ENCODE measurements around the gene ESPNL.
A peak's percentile ranks its signal among the peaks of the same experiment; 100 is the strongest.

The ESPNL gene

DNA sequence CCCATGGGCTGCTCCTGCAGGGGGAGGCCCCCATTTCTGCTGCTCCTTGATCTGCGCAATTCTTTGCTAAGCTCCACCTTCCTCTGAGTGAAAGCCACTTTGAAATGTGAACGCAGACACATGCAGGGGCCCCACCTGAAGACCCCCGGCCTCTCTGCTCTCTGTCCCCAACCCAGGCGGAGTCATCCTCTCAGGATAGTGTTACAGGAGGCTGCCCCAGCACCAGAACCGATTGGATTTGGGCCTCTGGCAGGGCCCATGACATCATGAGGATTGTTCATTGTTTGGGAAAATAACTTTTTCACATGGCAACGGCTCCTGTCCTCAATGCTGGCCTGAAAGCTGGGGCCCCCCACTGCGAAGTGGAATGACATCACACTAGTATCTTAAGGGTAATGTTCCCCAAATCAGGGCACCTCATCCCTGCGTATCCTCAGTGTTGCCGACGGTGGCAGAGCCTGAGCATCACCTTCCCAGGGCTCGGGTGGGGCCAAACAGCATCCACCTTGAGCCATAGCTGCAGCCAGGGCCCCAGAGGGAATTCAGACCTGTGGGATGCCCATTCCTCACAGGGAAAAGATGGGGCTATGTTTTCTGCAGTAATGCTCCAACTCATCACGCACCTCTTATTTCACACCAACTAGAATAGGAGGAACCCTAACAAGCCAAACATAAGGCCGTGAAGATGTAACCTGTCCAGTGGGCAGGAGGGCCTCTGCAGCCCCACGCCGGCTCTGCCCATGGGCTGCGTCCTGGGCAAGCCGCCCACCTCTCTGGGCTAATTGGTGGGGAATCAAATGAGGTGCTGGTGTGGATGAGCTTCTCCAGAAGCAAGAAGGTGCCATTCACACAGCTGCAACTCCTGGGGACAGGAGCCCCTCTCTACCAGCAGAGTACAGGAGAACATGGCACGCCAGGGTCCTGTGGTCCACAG lies 55.9 kb downstream of the ESPNL start:
- no peak overlapping the region for H3K4me3 ChIP-seq (ENCODE audit: low read depth, low read length)

DNA sequence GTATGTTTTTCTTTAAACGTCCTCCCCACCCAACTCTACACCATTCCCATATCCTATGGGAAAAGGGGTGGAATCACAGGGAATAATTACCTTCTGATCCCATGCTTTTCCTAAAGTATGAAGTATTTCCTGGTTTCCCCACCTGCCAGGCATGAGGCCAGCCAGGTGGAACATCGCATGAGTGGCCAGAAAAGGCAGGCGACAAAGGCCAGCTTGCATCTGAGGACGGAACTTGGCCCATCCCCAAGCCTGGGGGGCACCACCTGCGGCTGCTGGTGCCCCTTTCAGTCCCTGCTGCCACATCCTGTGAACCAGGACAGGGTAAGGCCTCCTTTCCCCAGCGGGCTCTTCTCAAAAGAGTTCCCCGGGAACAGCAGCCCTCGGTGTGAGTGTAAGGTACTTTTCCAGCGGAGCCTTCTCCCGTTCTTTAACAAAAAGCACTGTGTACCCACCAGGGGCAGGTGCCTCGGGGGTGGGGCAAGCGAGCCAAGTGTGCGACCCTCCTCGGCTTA lies 57.4 kb downstream of the ESPNL start:
- no peak overlapping the region for H3K4me3 ChIP-seq (ENCODE audit: low read depth, low read length)

DNA sequence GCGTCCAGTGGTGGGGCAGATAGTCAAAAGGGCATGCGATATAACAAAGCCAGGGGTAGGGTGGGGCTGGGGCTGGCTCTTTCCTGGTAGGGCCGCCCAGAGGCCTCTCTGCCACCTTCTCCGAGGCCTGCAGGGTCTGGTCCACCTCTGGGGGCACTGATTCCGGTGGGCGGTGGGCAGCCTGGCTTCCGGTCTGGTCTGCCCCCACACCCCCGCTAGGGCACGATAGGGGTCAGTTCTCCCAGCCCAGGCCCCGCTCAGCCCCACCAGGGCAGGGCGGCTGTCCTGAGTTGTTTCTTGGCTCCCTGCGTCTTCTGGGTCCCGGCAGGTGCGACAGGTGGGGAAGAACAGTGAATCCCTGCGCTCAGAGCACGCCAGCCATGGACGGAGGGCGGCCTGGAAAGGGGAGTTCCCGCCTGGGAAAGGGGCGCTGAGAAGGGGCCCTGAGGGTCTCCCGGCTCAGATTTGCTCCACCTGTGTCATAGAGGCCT lies 57.9 kb downstream of the ESPNL start:
- H3K4me3 ChIP-seq (ENCODE audit: low read depth, low read length) = peak overlapping the region; percentile 61

DNA sequence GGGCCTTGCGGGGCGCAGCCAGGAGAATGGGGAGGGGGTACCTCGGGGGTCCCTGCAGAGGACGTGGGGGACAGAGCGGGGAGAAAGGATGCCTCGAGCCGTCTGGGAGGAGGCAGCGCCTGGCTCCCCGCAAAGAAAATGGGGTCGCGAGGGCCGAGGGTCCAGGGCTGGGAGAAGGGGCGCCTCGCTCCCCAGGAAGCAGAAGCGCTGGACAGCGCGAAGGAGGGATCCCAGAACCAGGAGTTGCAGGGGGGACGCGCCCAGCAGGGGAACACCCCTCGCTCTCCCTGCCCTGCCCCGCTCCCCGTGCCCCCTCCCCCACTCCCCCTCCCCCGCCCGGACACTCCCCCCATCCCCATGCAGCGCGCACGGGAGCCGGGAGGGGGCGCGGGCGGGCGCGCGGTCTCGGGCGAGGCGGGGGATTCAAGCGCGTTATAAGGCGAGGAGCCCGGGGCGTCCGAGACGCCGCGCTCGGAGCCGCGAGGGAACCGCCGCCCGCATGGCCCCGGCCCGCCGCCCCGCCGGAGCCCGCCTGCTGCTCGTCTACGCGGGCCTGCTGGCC lies 58.5 kb downstream of the ESPNL start, which contains the start of gene ERFE:
Gene ERFE, plus strand, starts transcription at position 462 of the 562 bp plus-strand sequence. Its CDS starts 38 bp downstream, at position 500.
- H3K4me3 ChIP-seq (ENCODE audit: low read depth, low read length) = peak within 1 kb of the TSS; percentile 61

DNA sequence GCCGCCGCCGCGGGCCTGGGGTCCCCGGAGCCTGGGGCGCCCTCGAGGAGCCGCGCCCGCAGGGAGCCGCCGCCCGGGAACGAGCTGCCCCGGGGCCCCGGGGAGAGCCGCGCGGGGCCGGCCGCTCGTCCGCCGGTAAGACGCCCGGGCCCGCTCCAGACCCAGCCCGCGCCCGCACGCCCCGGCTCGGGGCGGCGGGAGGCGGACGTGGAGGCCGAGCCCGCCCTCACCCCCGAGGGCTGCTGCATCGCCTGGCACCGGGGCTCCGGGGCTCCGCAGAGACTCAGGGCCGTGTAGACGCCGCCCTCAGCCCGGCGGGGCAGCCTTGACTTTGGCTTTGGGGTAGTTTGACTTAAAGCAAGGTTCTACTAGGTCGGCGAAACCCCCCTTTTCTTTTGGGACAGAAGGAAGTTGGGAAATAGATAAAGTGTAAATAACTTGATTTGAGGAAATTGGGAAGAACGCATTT lies 59.0 kb downstream of the ESPNL start:
- H3K4me3 ChIP-seq (ENCODE audit: low read depth, low read length) = no peak overlapping the region

DNA sequence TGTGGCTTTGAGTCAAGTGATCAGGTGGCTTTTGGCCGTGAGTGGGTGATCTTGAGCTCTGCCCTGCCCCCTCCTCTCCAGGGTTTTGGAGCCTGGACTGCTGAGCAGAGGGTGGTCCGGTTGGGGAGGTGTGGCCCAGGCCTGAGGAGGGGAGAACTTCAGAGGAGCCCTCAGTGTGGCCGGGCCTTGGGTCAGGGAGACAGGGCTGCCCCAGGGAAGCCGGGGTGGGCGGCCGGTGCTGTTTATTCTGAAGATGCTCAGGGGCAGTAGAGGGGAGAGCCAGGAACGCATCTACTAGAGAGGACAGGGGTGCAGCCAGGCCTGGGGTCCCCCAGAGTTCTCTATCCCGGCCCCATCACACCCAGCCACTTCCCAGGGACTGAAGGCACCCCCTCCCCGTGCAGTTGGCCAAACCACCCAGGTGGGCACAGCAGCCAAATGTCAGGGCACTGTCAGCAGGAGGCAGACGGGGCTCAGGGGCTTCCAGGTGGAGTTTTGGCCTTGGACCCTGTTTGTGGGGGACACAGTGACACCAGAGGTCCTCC lies 59.6 kb downstream of the ESPNL start:
- H3K4me3 ChIP-seq (ENCODE audit: low read depth, low read length) = no peak overlapping the region

DNA sequence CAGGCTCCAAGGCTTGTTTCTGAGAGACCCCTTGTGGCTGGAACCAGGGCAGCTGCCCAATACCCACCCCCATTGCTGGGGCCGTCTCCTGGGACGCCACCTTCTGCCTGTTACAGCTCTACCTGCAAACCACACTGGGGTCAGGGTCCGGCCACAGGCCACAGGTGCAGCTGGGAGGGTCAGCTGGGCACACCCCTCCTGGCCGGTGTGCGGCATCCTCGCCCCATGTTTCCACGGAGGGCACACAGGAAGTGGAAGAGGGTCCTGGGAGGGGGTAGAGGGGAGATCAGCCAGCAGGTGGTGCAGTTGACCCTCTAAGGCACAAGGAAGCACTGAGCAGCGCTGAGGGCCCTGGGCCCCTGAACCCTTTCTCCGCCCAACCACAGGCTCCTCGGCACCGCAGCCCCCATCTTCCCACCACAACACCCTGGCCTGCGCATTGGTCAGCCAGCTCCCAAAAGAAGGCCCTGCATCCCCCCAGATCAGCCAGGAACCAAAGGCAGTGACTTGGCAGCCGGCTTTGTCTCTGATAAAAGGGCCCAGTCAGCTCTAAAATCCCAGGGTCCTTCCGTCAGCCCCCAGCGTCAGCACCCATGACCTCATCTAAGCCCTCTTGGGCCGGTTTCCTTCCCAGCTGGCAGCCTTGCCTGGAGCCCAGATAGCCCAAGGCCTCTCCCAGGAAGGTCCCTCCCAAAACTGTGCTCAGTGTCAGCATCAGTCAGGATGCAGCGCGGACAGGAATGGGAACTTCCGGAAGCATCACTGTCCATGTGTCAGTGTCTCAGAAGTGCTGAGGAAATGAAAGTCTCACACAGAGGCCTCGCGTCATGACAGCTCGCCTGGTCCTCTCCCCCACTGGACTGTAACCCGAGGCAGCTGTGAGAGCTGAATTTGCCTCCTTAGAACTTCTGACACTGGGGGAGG lies 60.3 kb downstream of the ESPNL start:
- no peak overlapping the region for H3K4me3 ChIP-seq (ENCODE audit: low read depth, low read length)

DNA sequence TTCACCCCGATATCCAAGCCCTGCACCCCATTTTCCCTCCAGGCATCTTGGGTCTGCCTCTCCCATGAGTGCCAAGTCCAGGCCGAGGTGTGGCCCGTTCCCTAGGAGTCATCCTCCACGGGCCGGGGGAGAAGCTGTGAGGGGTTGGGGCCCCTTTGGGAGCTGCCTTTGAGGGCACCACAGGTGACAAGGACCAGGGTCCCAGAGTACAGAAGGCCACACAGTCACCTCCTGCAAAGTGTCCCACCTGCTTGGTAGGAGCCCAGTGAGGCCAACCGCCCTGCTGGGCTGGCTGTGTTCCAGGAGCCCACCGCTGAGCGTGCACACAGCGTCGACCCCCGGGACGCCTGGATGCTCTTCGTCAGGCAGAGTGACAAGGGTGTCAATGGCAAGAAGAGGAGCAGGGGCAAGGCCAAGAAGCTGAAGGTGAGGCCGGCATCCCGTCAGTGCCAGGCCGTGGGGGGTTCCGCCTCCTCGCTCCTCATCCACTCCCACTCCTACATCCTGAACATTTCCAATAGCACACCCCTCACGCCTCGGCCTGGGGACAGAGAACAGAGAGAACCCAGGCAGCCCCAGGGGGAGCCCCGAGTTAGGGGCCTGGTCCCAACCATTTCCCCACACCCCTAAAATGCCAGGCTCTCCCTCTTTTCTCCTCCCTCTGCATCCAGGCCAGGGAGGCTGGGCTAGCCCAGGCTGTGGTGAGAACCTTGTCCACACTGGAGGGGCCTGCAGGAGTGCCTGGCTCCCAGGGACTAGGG lies 61.3 kb downstream of the ESPNL start:
- no peak overlapping the region for H3K4me3 ChIP-seq (ENCODE audit: low read depth, low read length)

DNA sequence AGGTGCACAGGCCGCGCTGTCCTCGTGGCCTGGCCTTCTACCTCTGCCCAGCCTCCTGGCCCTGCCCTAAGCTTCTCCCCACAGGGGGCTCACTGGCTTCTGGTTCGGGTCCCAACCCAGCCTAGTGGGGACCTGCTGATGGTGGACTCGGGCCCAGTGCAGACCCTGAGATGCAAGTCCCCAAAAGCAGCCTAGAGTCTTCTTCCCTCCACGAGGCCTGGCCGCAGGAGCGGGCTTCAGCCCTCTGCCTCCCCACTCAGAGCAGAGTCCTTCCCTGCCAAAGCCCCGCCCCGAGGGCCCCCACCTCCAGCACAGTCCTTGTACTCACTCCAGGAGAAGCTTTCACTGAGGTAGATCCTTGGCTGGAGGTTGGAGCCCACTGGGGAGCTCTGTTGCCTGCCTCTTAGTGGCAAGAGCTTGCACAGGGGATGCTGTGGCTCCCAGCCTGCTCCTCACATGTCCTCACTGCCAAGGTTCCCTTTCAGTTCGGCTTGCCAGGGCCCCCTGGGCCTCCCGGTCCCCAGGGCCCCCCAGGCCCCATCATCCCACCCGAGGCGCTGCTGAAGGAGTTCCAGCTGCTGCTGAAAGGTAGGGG lies 62.2 kb downstream of the ESPNL start:
- H3K4me3 ChIP-seq (ENCODE audit: low read depth, low read length) = no peak overlapping the region

DNA sequence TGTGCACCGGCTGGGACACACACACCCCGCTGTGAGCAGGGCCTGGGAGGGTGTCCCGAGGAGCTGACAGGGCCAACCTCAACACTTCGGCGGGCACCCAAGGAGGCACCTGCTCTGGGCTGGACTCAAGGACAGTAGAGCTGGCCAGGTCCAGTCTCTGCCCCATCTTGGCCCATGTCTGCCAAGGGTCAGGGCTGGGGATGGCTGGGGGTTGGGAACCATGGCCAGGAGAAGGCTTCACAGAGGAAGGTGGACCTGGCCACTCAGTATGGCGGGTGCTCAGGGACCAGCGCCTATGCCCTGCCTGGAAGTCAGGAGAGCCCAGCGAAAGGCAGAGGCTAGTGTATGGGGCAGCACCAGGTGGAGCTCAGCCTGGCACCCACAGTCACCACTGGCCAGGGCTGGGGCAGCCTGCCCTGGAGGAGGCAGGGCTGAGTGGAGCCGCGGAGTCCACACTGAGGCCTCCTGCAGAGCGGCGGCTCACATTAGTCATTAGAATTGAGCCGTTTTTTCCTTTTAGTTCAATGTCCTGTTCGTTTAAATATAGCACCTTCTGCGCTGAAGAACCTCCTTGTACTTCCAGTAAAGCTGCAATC lies 62.8 kb downstream of the ESPNL start:
- no peak overlapping the region for H3K4me3 ChIP-seq (ENCODE audit: low read depth, low read length)

DNA sequence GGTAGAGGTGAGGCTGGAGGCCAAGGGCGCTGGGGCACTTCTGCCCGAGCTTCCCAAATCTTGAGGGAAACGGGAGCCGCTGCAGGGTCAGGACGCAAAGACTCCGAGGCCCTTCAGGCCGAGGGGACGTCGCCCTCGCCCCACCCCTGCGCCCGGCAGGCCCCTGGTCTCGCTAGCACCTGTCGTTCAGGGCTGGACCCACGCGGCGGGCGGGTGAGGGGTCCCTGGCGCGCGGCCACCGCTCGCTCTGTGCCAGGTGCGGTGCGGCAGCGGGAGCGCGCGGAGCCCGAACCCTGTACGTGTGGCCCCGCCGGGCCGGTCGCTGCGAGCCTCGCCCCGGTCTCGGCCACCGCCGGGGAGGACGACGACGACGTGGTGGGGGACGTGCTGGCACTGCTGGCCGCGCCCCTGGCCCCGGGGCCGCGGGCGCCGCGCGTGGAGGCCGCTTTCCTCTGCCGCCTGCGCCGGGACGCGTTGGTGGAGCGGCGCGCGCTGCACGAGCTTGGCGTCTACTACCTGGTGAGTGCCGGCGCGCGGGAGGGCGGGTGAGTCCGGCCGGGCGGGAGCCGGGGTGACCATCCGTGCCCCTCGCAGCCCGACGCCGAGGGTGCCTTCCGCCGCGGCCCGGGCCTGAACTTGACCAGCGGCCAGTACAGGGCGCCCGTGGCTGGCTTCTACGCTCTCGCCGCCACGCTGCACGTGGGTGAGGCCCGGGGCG lies 63.5 kb downstream of the ESPNL start:
- peak overlapping the region; percentile 20 for H3K4me3 ChIP-seq (ENCODE audit: low read depth, low read length)

DNA sequence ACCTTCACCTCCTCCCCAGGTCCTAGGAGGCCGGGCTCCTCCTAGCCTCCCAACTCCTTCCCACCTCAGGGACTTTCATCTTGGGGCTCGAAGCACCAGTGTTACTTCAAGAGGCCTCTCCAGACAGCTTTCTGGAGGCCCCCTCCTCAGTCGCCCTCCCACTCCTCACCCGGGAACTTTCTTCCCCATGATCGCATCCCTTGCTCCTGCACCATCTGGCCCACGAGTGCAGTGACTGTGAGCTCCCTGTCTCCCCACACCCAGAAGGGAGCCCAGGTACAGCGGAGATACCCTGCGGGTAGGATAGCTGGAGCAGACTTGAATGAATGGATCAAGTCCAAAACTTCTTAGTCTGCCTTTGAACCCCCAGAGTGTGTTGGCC lies 64.8 kb downstream of the ESPNL start:
- H3K4me3 ChIP-seq (ENCODE audit: low read depth, low read length) = no peak overlapping the region

DNA sequence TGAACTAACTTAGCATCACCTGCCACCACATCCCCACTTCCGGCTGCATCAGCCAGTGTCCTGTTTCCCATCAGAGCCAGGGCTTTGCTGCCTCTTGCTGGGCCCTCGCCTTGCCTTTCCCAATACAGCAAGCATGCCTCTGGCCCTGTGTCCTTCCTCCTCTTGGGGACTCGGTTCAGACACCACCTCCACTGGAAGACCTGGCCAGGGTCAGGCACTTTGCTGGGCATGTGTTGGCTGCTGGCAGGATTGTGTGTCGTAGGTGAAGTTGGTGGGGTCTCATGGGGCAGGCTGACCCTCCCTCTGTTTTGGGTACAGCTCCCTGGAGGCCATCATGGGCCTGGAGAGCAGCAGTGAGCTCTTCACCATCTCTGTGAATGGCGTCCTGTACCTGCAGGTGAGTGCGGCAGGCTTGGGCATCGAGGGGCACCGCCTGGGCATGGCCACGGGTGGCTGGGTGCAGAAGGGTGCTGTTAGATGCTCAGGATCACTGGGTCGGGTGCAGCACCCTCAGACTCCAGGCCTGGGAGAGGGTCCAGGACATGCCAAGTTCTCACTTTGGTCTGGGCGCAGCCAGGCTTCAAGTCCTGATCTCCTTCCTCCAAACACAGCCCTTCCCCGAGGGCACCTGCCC lies 65.3 kb downstream of the ESPNL start:
- no peak overlapping the region for H3K4me3 ChIP-seq (ENCODE audit: low read depth, low read length)

DNA sequence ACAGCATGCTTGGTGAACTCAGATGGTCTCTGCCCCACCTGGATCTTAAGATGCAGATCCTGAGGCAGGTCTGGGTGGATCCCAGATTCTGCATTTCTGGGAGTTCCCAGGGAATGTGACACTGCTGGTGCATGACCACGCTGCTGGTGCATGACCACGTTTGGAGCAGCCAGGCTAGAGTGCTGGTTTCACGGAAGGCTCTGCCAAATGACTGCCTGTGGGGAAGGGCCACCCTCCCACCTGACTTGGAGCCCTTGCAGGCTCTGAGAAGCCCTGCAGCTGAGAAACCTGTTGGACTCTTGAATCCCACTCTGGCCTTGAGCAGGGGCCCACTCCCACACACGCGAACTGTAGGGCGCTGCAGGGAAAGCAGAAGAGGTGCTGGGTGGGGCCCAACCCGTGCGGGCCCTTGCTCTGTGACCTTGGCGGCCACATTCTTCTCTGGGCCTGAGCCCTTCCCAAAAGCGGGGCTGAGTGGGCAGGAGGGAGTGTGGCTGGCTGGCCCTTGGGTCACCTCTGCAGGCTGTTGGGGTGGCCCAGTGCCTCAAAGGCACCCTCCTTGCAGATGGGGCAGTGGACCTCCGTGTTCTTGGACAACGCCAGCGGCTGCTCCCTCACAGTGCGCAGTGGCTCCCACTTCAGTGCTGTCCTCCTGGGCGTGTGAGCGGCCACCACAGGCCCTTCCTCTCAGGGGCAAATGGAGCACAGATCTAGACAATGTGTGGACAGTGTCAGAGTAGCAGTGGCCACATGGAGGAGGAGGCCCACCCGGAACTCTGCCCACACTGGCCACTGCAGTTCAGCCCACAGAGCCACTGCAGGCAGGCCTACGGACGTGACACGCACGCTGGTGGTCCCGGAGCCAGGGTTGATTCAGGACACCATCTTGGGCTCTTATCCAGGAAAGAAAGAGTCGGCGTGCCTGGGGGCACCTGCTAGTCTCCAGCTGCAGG lies 66.5 kb downstream of the ESPNL start:
- no peak overlapping the region for H3K4me3 ChIP-seq (ENCODE audit: low read depth, low read length)

DNA sequence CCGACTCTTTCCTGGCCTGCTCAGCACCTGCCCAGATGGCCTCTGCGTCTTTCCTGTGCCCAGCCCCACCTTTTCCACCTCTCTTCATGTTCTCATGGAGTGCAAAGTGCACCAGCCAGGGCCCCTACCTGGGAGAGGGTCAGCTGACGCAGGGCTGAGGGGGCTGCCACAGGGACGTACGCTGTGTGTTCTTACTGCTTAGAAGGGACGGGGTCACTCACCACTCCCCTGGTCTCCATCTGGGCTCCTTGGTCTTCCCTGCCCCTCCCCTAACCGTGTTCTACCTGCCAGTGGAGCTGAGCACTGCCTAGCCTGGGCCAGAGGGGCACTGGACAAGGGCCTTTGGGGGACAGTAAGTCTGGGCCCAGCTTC lies 67.2 kb downstream of the ESPNL start:
- H3K4me3 ChIP-seq (ENCODE audit: low read depth, low read length) = no peak overlapping the region

DNA sequence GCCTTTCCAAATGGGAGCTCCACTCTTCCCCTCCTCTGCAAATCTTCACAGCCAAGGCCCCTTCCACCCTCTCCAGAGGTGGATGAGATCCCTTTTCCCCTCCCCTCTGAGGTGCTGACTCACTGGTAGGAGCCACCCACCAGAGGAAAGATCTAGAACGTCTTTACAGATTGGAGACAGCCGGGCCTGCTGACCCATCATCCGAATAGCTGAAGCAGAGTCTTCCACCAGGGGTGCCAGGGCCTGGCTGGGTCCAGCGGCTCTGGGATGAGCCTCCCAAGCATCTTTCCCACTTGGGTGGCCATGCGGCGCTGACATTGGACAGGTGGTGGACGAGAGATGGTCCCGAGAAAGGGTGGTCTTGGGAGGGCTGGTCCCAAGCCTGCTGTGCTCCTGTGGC lies 67.6 kb downstream of the ESPNL start:
- H3K4me3 ChIP-seq (ENCODE audit: low read depth, low read length) = no peak overlapping the region
